HepG2 (cell line): ENCODE measurements around the gene AFAP1L2. TPM values are rescaled to one million over a fixed set of nuclear protein-coding genes. Genes with fewer than 3 reads are reported as not detected.

Experiments
- ATAC-seq: fragments of 200-7000 bp; cut with Tn5 transposase; 3 replicates; pipeline ENCODE4 v1.9.1; 2020; ENCODE audit warnings: mild to moderate bottlenecking, moderate library complexity
- BruUV-seq: library from RNA; stranded (reverse); fragments of 400-500 nt; replicated peaks from 2 replicates; lab custom pipeline; 2021; lab: Mats Ljungman, UMichigan
- CTCF ChIA-PET: fragments of 300-600 bp; formaldehyde crosslinking; extraction: SDS; loops from one replicate; lab custom pipeline; 2021; ENCODE audit warnings: low total read pairs, inconsistent platforms, low intra/inter-chr PET ratio; lab: Yijun Ruan, JAX
- POLR2A ChIA-PET: fragments of 350-600 bp; sonication (Branson Sonifier 250); formaldehyde crosslinking; loops from one replicate; lab custom pipeline; 2020; ENCODE audit warnings: antibody characterized with exemption, inconsistent platforms; lab: Yijun Ruan, JAX
- DNase-seq: peaks from one replicate; pipeline ENCODE4 v3.0.0-alpha.2; 2015; ENCODE audit warnings: low spot score
- FAIRE-seq: peaks from 3 replicates; lab custom pipeline; 2011; peaks lifted over from hg19 to GRCh38; lab: Jason Lieb, UNC
- H2AFZ ChIP-seq: one replicate; pipeline ENCODE4 v1.6.1; 2011; ENCODE audit warnings: low read length, inconsistent platforms
- H3K27ac ChIP-seq: fragments of 300-600 bp; 3 replicates; pipeline ENCODE4 v1.8.0; 2011; ENCODE audit warnings: mixed run types, mild to moderate bottlenecking, mixed read lengths, low read length, inconsistent platforms; ENCODE audit not compliant: insufficient read depth; ENCODE audit errors: extremely low read length
- H3K27me3 ChIP-seq, 2 experiments: fragments of 200-600 bp in 1 of 2; 2 replicates in 1 of 2; 3 replicates in 1 of 2; pipeline versions ENCODE4 v1.6.0 to v1.8.0; 2011; ENCODE audit warnings: low read length in 2 of 2, mild to moderate bottlenecking in 2 of 2, moderate library complexity in 2 of 2, inconsistent platforms in 1 of 2; ENCODE audit not compliant: insufficient read depth in 2 of 2, control insufficient read depth in 1 of 2
- H3K36me3 ChIP-seq, 2 experiments: fragments of 200-600 bp in 1 of 2; replicated peaks in 1 of 2; 2 replicates in 1 of 2; 3 replicates in 1 of 2; pipeline versions ENCODE4 v1.5.1 to v1.8.0; 2011; ENCODE audit warnings: low read length in 2 of 2, inconsistent platforms in 1 of 2; ENCODE audit not compliant: insufficient read depth in 2 of 2, control insufficient read depth in 1 of 2
- H3K4me1 ChIP-seq: 2 replicates; pipeline ENCODE4 v1.5.1; 2012; ENCODE audit warnings: low read length, inconsistent platforms; ENCODE audit not compliant: insufficient read depth
- H3K4me2 ChIP-seq: 2 replicates; pipeline ENCODE4 v1.6.0; 2011; ENCODE audit warnings: low read depth, low read length, inconsistent platforms
- H3K4me3 ChIP-seq, 3 experiments: fragments of 200-600 bp in 1 of 3; sonication (generic), shearing (Covaris generic) in 1 of 3; replicated peaks in 1 of 3; 2 replicates each; pipeline ENCODE4 v1.5.1; 2011 to 2016; ENCODE audit warnings: low read length in 3 of 3, inconsistent platforms in 2 of 3, low read depth in 2 of 3, mild to moderate bottlenecking in 2 of 3, control low read depth in 1 of 3, mixed read lengths in 1 of 3; ENCODE audit not compliant: insufficient read depth in 1 of 3
- H3K79me2 ChIP-seq: one replicate; pipeline ENCODE4 v1.6.1; 2011; ENCODE audit warnings: low read length, inconsistent platforms; ENCODE audit not compliant: insufficient read depth
- H3K9ac ChIP-seq: 2 replicates; pipeline ENCODE4 v1.6.0; 2011; ENCODE audit warnings: mild to moderate bottlenecking, low read depth, low read length, inconsistent platforms; ENCODE audit not compliant: insufficient read depth
- H3K9me3 ChIP-seq: 2 replicates; pipeline ENCODE4 v1.5.1; 2012; ENCODE audit warnings: mild to moderate bottlenecking, low read length
- H4K20me1 ChIP-seq: 2 replicates; pipeline ENCODE4 v1.6.0; 2011; ENCODE audit warnings: inconsistent platforms, mild to moderate bottlenecking, low read length, moderate library complexity; ENCODE audit not compliant: insufficient read depth
- DPF2 ChIP-seq: sonication (generic); formaldehyde crosslinking; IDR thresholded peaks from 2 replicates; pipeline ENCODE4 v1.4.0; 2020; ENCODE audit warnings: mild to moderate bottlenecking, low read depth, missing genetic modification reagents, borderline replicate concordance
- PCBP1 ChIP-seq: fragments of 200-400 bp; formaldehyde crosslinking; IDR thresholded peaks from 2 replicates; pipeline ENCODE4 v1.6.1; 2017; ENCODE audit warnings: mild to moderate bottlenecking, low read depth, low read length, borderline replicate concordance
- POGK ChIP-seq: sonication (generic); formaldehyde crosslinking; conservative IDR thresholded peaks from 2 replicates; pipeline ENCODE4 v1.8.0; 2022; ENCODE audit warnings: mild to moderate bottlenecking, moderate library complexity, missing genetic modification reagents
- TMF1 ChIP-seq: sonication (generic); formaldehyde crosslinking; IDR thresholded peaks from 2 replicates; pipeline ENCODE4 v1.8.1; 2022; ENCODE audit warnings: low read depth, missing genetic modification reagents
- YY1 ChIP-seq: IDR thresholded peaks from 2 replicates; pipeline ENCODE4 v1.6.1; 2011; ENCODE audit warnings: low read length, low read depth, moderate library complexity, mild to moderate bottlenecking; ENCODE audit not compliant: insufficient read depth, insufficient replicate concordance
- ZNF142 ChIP-seq: sonication (generic); formaldehyde crosslinking; IDR thresholded peaks from 2 replicates; pipeline ENCODE4 v1.4.0; 2020; ENCODE audit warnings: missing genetic modification reagents
- WGBS: methylation state at CpG from one replicate; pipeline ENCODE4 v1.1.6; 2017; ENCODE audit warnings: low lambda C conversion rate; 5-methylcytosine and 5-hydroxymethylcytosine counted together
- in situ Hi-C: cut with HindIII; loops from 2 replicates; pipeline ENCODE4 v1.10.0; 2017; ENCODE audit warnings: low pct_unique_long_range_greater_than_20kb; ENCODE audit not compliant: extremely low pct_ligation_motif_present
- intact Hi-C: fragments of 100-400 bp; cut with micrococcal nuclease; formaldehyde crosslinking; loops from one replicate; pipeline ENCODE4 v1.10.0; 2022; ENCODE audit not compliant: unreplicated experiment
- polyA plus RNA-seq, 8 experiments: library from polyadenylated mRNA; depleted of rRNA in 3 of 8; stranded (reverse) in 7 of 8; unstranded in 1 of 8; fragments of >200 nt; fragmentation: Illumina TruSeq in 4 of 8; extraction: Trizol in 4 of 8; gene quantifications; 2 replicates each; pipeline versions ENCODE4 v1.2.1 to v1.2.3, GENCODE V29; 2011 to 2016; ENCODE audit warnings: low read depth in 4 of 8, missing spikeins in 1 of 8, mixed read lengths in 1 of 8; ENCODE audit not compliant: insufficient read depth in 1 of 8
- total RNA-seq, 5 experiments: library from RNA; depleted of rRNA; stranded (reverse); fragments of >200 nt; fragmentation: Illumina TruSeq; extraction: Trizol; gene quantifications; 2 replicates each; pipeline ENCODE4 v1.2.3, GENCODE V29; 2016; ENCODE audit warnings: low read depth in 1 of 5

The AFAP1L2 gene
- total and polyA plus RNA-seq, 2 of the 13 experiments (the other 11 are each of a cell fraction or from before 2014, with no cell fraction given), result not detected

GRCh38 chr10:114252092-114252491 is 152.2 kb downstream of the AFAP1L2 start:
- H3K79me2 ChIP-seq, result no peaks in the 10 kb centered on the region
- H4K20me1 ChIP-seq, result no peaks in the 10 kb centered on the region
- H3K9ac ChIP-seq, result no peak overlapping the region
- 42% methylated on average over 4 of the region's 5 CpGs for WGBS
- no peaks in the 10 kb centered on the region for H3K4me1 ChIP-seq
- in situ Hi-C loops, result no loop called here
- H3K4me2 ChIP-seq, result no peak overlapping the region
- FAIRE-seq (no peak), ATAC-seq (peak; percentile 39; the same call in 2 of the 3 replicates), DNase-seq (no peak)
- TF ChIP-seq TMF1 (CRISPR knock-in tag) (no peak), PCBP1 (no peak), DPF2 (CRISPR knock-in tag) (no peak), ZNF142 (CRISPR knock-in tag) (no peak), POGK (no peak), YY1 (no peak)
- no peaks in the 10 kb centered on the region for H3K36me3 ChIP-seq
- ChIA-PET POLR2A (no interaction called here), CTCF (no interaction called here)
- intact Hi-C loops, result no loop called here
- no peaks in the 10 kb centered on the region for H3K9me3 ChIP-seq
- no peak overlapping the region for H3K27ac ChIP-seq
- no TSS peak for BruUV-seq
- H3K4me3 ChIP-seq, result no peak overlapping the region
- peaks cover 0 to 18% of the 10 kb centered on the region in 2 experiments; a peak in 1 of 5 replicates for H3K27me3 ChIP-seq
- no peak overlapping the region for H2AFZ ChIP-seq
